HG02938 (cell line): ENCODE results near the gene PDE11A.
"Not testable (repeated sequence)": the region's sequence is repeated elsewhere in the genome, so short reads cannot be mapped to it uniquely, and the experiment has no call there.

Experiments
- ATAC-seq: cut with Tn5 transposase; IDR thresholded peaks from one replicate; pipeline ENCODE4 v1.9.1; 2021; ENCODE audit warnings: mild to moderate bottlenecking, moderate library complexity; ENCODE audit not compliant: unreplicated experiment

Gene PDE11A

GRCh38 chr2:178009813-178010212, 62.8 kb downstream of the PDE11A start:
- no peak for ATAC-seq

- no peak for ATAC-seq
These were observed 63.8 kb downstream of the PDE11A start for GRCh38 chr2:178008636-178009289.

- no peak for ATAC-seq
These were observed 65.9 kb downstream of the PDE11A start for GRCh38 chr2:178006710-178007109.

- ATAC-seq, result no peak
These were observed 66.8 kb downstream of the PDE11A start for GRCh38 chr2:178005756-178006155.

- ATAC-seq, result no peak
These were observed 70.5 kb downstream of the PDE11A start for GRCh38 chr2:178002038-178002437.

GRCh38 chr2:177998996-177999395, 73.6 kb downstream of the PDE11A start:
- no peak for ATAC-seq

GRCh38 chr2:177998006-177998405, 74.6 kb downstream of the PDE11A start:
- no peak for ATAC-seq

GRCh38 chr2:177992992-177993391, 79.6 kb downstream of the PDE11A start:
- ATAC-seq, result no peak

GRCh38 chr2:177989029-177989885, 83.3 kb downstream of the PDE11A start:
- no peak for ATAC-seq

- ATAC-seq, result no peak
These were observed 87.8 kb downstream of the PDE11A start for GRCh38 chr2:177984749-177985148.

- ATAC-seq, result peak; percentile 88
These were observed 89.3 kb downstream of the PDE11A start for GRCh38 chr2:177983183-177983788.

- ATAC-seq, result no peak
These were observed 99.8 kb downstream of the PDE11A start for GRCh38 chr2:177972782-177973181.

- no peak for ATAC-seq
These were observed 100.5 kb downstream of the PDE11A start for GRCh38 chr2:177972123-177972522.

- no peak for ATAC-seq
These were observed 101.7 kb downstream of the PDE11A start for GRCh38 chr2:177970670-177971454.

GRCh38 chr2:177964892-177965291, 107.7 kb downstream of the PDE11A start:
- ATAC-seq, result no peak

GRCh38 chr2:177952151-177952550, 120.4 kb downstream of the PDE11A start:
- ATAC-seq, result no peak

- not testable (repeated sequence) for ATAC-seq
These were observed 125.0 kb downstream of the PDE11A start for GRCh38 chr2:177947598-177947997.

- ATAC-seq, result not testable (repeated sequence)
These were observed 128.0 kb downstream of the PDE11A start for GRCh38 chr2:177944530-177944929.

GRCh38 chr2:177942731-177943130, 129.8 kb downstream of the PDE11A start:
- ATAC-seq, result no peak

- no peak for ATAC-seq
These were observed 133.4 kb downstream of the PDE11A start for GRCh38 chr2:177939211-177939610.

- ATAC-seq, result no peak
These were observed 141.7 kb downstream of the PDE11A start for GRCh38 chr2:177930916-177931315.
